Right forelimb (tissue), 1 donor: ENCODE data around the gene ANGPTL2.

Source experiments
- DNase-seq: peaks from one replicate; pipeline ENCODE4 v3.0.0-alpha.2; 2018

The ANGPTL2 gene

GRCh38 chr9:127116088-127116726, 6.2 kb downstream of the ANGPTL2 start:
- DNase-seq: no peak

GRCh38 chr9:127114606-127115005, 7.8 kb downstream of the ANGPTL2 start:
- DNase-seq: no peak

GRCh38 chr9:127113191-127113972, 9.1 kb downstream of the ANGPTL2 start:
- peak; percentile 71 for DNase-seq

- no peak for DNase-seq
Observed at GRCh38 chr9:127112735-127113161, 9.7 kb downstream of the ANGPTL2 start.

- peak; percentile 71 for DNase-seq
Observed at GRCh38 chr9:127112056-127112455, 10.4 kb downstream of the ANGPTL2 start.

- DNase-seq: no peak
Observed at GRCh38 chr9:127109212-127109711, 13.2 kb downstream of the ANGPTL2 start.

- DNase-seq: no peak
Observed at GRCh38 chr9:127107929-127108876, 14.2 kb downstream of the ANGPTL2 start.

- no peak for DNase-seq
Observed at GRCh38 chr9:127107171-127107928, 15.1 kb downstream of the ANGPTL2 start.

GRCh38 chr9:127106466-127106855, 16.0 kb downstream of the ANGPTL2 start:
- DNase-seq: no peak

GRCh38 chr9:127105805-127106465, 16.5 kb downstream of the ANGPTL2 start:
- no peak for DNase-seq

- no peak for DNase-seq
Observed at GRCh38 chr9:127104581-127105311, 17.7 kb downstream of the ANGPTL2 start.

- no peak for DNase-seq
Observed at GRCh38 chr9:127102788-127103187, 19.6 kb downstream of the ANGPTL2 start.

GRCh38 chr9:127102176-127102575, 20.3 kb downstream of the ANGPTL2 start:
- no peak for DNase-seq

GRCh38 chr9:127099664-127100063, 22.8 kb downstream of the ANGPTL2 start:
- no peak for DNase-seq

GRCh38 chr9:127098916-127099553, 23.4 kb downstream of the ANGPTL2 start:
- DNase-seq: no peak

- DNase-seq: no peak
Observed at GRCh38 chr9:127097683-127098082, 24.8 kb downstream of the ANGPTL2 start.

- peak; percentile 75 for DNase-seq
Observed at GRCh38 chr9:127096208-127096607, 26.2 kb downstream of the ANGPTL2 start.

- DNase-seq: no peak
Observed at GRCh38 chr9:127095411-127095810, 27.0 kb downstream of the ANGPTL2 start.

- DNase-seq: no peak
Observed at GRCh38 chr9:127093319-127094020, 29.0 kb downstream of the ANGPTL2 start.
